22Rv1 (cell line): Measurements from ENCODE around the gene PBX3.

Source experiments
- ZFX ChIP-seq: fragments of 450-650 bp; IDR thresholded peaks from 2 replicates; pipeline ENCODE4 v1.6.1; 2017; ENCODE audit warnings: antibody characterized with exemption, borderline replicate concordance
- TF ChIP-seq, protein P1 (sequence below): fragments of 450-650 bp; IDR thresholded peaks from 2 replicates; pipeline ENCODE4 v1.5.1; 2017; ENCODE audit warnings: mild to moderate bottlenecking

DNA sequence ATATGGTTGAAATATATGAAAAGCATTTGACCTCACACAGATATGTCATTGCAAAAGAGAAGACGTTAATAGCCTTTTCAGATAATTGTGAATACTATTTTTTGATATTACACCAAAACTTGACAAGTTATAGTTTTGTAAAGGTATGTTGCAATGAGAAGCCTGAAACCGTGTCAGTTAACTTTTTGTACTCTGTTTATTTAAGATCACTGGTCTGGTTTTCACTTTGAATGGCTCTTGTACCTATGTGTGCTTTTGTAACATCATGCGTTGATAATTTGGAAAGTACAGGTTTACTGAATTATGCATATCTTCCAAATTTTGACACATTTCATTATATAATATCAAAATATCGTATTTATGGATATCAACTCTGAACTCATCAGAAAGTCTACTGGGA lies 177.2 kb downstream of the PBX3 start:
- TF ChIP-seq ZFX: no peak
- TF ChIP-seq, protein P1, sequence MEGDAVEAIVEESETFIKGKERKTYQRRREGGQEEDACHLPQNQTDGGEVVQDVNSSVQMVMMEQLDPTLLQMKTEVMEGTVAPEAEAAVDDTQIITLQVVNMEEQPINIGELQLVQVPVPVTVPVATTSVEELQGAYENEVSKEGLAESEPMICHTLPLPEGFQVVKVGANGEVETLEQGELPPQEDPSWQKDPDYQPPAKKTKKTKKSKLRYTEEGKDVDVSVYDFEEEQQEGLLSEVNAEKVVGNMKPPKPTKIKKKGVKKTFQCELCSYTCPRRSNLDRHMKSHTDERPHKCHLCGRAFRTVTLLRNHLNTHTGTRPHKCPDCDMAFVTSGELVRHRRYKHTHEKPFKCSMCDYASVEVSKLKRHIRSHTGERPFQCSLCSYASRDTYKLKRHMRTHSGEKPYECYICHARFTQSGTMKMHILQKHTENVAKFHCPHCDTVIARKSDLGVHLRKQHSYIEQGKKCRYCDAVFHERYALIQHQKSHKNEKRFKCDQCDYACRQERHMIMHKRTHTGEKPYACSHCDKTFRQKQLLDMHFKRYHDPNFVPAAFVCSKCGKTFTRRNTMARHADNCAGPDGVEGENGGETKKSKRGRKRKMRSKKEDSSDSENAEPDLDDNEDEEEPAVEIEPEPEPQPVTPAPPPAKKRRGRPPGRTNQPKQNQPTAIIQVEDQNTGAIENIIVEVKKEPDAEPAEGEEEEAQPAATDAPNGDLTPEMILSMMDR: no peak
